Renal pelvis (tissue), 12 donors: Measurements from ENCODE around the gene LCE1F. TPM values are rescaled to one million over a fixed set of nuclear protein-coding genes. Genes with fewer than 3 reads are reported as not detected.

ENCODE experiments used
- DNase-seq: peaks from one replicate; pipeline ENCODE4 v3.0.0-alpha.2; 2013
- long read RNA-seq, 16 experiments: transcript quantifications; one replicate each; lab custom pipeline, GENCODE V29; 2026
- polyA plus RNA-seq, 3 donors: library from polyadenylated mRNA; unstranded; fragments of 120-200 nt; gene quantifications; one replicate each; pipeline ENCODE4 v1.2.1, GENCODE V29; 2013; ENCODE audit not compliant: insufficient read length in 3 of 3

Gene LCE1F, protein sequence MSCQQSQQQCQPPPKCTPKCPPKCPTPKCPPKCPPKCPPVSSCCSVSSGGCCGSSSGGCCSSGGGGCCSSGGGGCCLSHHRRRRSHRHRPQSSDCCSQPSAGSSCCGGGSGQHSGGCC
- not detected for polyA plus RNA-seq
- long read RNA-seq, donor 1 = 0 reads
- long read RNA-seq, donor 2 = 0 reads
- long read RNA-seq, donor 3 = 0 reads
- long read RNA-seq, donor 4 = 0 reads
- long read RNA-seq, donor 5 = 0 reads
- long read RNA-seq, donor 6 = 0 reads
- long read RNA-seq, donor 7 = 0 reads
- long read RNA-seq, donor 8 = 0 reads
- long read RNA-seq, donor 9 = 0 reads
- long read RNA-seq, donor 10 = 0 reads
- long read RNA-seq, donor 11 = 0 reads
- long read RNA-seq, donor 12 = 0 reads
- long read RNA-seq, donor 13 = 0 reads
- long read RNA-seq, donor 14 = 0 reads
- long read RNA-seq, donor 15 = 0 reads
- long read RNA-seq, donor 16 = 0 reads

GRCh38 chr1:152774875-152775274 lies at the start of gene LCE1F:
LCE1F (plus strand) TSS chr1:152775140; CDS start chr1:152776372, 1,232 bp downstream.
- DNase-seq = no peak

DNA sequence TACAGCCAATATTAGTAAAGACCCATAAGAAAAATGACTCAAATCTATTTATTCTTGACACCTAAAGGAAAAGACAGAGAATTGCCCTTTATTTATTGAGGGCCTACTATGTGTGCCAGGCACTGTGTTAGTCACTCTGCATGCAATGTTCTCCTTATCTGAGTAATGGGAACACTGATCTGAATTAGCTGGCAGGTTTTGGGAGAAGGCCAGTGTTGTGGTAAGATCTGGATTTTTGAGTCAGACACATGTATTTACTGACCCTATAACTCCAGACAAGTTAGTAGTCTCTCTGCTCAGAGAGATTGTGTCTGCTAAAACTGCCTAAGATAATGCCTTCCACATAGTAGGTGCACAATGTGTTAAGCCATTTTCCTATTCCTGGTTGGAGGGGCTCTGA lies 49.7 kb upstream of the LCE1F start:
- DNase-seq = no peak

- DNase-seq = no peak
Observed at GRCh38 chr1:152728986-152729385, 46.0 kb upstream of the LCE1F start.

DNA sequence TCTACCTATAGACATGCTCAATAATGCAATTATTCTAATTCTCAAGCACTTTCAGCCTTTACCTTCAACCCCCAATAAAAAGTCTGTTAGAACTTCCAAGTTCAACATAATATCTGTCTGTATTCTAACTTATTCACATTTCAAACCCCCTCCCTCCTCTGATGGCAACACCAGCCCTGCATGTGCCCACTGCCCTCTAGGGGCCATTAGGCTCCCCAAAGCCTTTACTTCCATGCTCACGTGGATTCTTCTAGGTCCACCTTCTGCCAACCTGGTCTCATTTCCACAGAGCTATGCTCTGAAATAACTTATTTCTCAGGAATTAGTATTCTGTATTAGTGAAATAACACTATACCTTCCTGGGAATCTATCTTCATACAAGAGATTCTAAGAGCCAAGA lies 39.3 kb upstream of the LCE1F start:
- DNase-seq = no peak

DNA sequence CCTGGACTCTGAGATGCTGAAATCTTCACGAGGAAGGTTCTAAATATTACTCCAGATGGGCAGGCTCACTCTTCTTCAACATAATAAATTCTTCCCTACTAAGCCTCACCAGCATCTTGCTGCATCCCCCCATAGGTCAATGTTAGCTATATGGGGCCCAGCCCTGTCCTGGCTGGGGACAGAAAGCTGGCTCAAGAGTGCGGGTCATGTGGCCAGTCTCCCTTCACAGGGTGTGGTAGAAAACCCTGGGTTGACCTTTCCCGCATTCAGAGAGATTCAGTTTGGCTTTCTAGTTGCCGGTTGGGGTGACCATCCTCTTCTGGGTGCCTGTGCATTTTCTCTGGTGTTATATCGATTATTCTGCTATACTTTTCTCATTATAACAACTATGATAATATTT lies 36.9 kb upstream of the LCE1F start:
- no peak for DNase-seq

- no peak for DNase-seq
Observed at GRCh38 chr1:152739841-152740240, 35.1 kb upstream of the LCE1F start.

GRCh38 chr1:152741656-152742055 lies 33.3 kb upstream of the LCE1F start:
- DNase-seq = no peak

- no peak for DNase-seq
Observed at GRCh38 chr1:152743371-152744145, 31.4 kb upstream of the LCE1F start.

- DNase-seq = no peak
Observed at GRCh38 chr1:152745289-152745704, 29.6 kb upstream of the LCE1F start.

DNA sequence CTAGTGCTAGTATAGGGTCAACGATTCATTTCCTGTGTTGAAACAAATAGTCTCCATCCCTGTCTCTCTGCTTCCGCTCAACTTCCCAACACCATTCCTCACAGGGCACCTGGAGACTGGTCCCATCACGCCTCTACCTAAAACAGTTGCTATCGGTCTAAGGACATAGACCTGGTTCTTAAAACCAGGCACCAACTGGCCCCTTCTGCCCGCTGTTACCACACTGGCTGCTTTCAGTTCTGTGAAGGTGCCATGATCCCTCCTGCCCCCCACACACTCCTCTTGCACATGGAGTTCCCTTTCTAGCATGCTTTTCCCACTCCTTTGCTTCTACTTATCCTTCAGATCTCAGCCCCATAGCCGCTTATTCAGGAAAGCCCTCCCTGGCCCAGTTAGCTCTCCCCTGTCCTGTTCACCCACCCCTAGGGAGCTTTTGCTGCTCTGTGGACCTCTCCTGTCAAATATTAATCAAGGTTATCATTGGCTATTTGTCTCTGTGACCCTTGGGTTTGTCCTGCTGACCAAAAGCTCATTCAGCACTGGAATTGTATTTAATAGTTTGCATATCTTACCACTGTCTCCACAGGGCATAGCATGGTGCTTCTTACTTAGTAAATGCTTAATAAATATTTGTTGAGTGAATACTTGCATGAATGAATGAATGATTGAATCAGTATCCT lies 29.0 kb upstream of the LCE1F start:
- DNase-seq = no peak

DNA sequence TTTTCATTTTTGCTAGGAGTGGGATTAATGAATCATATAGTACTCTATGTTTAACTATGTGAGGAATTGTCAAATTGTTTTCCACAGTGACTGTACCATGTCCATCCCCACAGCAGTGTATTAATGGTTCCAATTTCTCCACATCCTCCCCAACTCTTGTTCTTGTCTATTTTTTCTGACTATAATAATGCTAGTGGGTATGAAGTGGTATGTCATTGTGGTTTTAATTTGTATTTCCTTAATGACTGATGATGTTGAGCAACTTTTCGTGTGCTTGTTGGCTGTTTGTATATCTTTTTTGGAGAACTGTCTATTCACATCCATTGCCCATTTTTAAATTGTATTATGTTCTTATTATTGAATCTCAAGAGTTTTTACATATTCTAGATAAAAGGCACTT lies 27.1 kb upstream of the LCE1F start:
- DNase-seq = no peak

GRCh38 chr1:152752225-152752624 lies 22.7 kb upstream of the LCE1F start:
- no peak for DNase-seq

DNA sequence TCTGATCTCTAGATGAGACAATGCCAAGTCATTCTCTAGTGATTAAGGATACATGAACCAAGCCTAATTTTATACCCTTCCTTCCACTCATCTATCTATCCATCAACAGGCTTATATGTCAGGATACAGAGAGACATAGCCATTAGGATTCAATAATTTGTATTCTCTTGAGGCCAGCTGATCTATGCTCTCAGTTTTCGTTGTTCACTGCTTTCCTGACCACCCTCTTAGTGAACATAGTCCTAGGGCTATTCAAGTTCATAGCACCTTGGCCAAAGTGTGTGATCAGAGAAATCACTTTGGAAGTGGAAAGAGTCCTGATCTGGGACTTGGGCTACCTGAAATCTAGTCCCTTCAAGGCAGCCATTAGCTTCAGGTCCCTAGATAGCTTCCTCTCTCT lies 21.4 kb upstream of the LCE1F start:
- no peak for DNase-seq

GRCh38 chr1:152756872-152757271 lies 18.1 kb upstream of the LCE1F start:
- no peak for DNase-seq

GRCh38 chr1:152757747-152758146 lies 17.2 kb upstream of the LCE1F start, which contains the start of gene KPRP:
KPRP (plus strand) TSS chr1:152758025; CDS start chr1:152759589, 1,564 bp downstream.
- no peak for DNase-seq

- DNase-seq = no peak
Observed at GRCh38 chr1:152758636-152759035, 16.3 kb upstream of the LCE1F start.

- no peak for DNase-seq
Observed at GRCh38 chr1:152759453-152760173, 15.3 kb upstream of the LCE1F start.

- DNase-seq = no peak
Observed at GRCh38 chr1:152760551-152761190, 14.3 kb upstream of the LCE1F start.

DNA sequence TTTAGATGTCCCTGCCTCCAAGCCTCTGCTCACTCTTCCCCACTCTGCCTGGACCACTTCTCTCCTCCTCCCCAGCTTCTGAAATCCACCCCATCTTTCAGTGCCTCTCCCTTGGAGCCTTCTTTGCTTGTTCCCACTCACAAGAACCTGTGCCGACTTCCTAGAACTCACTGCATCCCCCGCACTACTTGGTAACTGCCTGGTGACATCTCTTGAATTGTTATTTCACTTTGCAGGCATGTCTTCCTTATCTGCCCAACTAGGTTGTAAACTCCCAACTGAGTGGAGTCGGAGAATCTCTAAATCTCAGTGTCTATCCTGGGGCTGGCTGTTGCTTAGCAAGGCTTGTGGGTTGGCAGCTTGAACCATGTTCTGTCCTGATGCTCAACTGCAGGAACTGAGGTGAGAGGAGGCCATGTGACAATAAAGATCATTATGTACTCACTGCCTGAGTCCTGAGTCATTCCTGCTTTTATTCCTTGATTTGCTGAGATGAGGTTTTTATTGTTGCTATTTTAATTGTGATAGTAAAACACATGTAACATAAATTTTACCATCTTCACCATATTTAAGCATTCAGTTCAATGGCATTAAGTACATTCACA lies 13.2 kb upstream of the LCE1F start:
- no peak for DNase-seq

GRCh38 chr1:152768847-152769533 lies 6.0 kb upstream of the LCE1F start:
- no peak for DNase-seq
